ENCODE results near the gene COX5A.

DNA sequence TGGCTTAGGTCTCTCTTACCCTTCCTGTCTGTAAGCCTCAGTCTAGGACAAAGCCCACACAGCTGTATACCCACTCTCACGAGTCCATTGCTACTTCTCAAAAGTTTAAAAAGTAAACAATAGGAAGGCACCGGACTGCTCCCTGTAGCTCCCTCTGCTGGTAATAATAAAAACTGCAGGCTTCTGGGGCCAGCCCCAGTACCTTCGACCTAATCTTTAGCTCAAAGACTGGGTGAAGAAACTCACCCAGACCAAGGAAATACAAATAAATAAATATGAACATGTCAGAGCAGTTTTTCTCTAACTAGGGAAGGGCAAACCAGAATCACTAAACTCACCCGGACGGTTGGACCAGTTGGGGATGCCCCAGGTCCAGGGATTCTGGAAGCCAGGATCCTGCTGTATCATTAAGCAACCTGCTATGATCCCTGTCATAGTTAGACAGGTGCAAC, 36.2 kb downstream of the COX5A start:
- TF ChIP-seq, protein P1, sequence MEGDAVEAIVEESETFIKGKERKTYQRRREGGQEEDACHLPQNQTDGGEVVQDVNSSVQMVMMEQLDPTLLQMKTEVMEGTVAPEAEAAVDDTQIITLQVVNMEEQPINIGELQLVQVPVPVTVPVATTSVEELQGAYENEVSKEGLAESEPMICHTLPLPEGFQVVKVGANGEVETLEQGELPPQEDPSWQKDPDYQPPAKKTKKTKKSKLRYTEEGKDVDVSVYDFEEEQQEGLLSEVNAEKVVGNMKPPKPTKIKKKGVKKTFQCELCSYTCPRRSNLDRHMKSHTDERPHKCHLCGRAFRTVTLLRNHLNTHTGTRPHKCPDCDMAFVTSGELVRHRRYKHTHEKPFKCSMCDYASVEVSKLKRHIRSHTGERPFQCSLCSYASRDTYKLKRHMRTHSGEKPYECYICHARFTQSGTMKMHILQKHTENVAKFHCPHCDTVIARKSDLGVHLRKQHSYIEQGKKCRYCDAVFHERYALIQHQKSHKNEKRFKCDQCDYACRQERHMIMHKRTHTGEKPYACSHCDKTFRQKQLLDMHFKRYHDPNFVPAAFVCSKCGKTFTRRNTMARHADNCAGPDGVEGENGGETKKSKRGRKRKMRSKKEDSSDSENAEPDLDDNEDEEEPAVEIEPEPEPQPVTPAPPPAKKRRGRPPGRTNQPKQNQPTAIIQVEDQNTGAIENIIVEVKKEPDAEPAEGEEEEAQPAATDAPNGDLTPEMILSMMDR (IDR thresholded peaks at IDR 0.05), result peak in 1 of 3 donors; percentile 75
- TF ChIP-seq POLR2A (IDR thresholded peaks at IDR 0.05), result no peak
